GM12873 (cell line): ENCODE data around the gene RRBP1.

Source experiments
- CTCF ChIP-seq: IDR thresholded peaks from 2 replicates; pipeline ENCODE4 v1.5.1; 2012; ENCODE audit warnings: low read depth, mild to moderate bottlenecking, moderate library complexity, low read length, control low read depth; ENCODE audit not compliant: insufficient read depth; ENCODE audit errors: missing control alignments

Gene RRBP1

GRCh38 chr20:17634661-17635331, 47.2 kb downstream of the RRBP1 start:
- no peak for TF ChIP-seq CTCF

GRCh38 chr20:17633850-17634500, 48.1 kb downstream of the RRBP1 start:
- TF ChIP-seq CTCF, result no peak

- TF ChIP-seq CTCF, result no peak
Measured at GRCh38 chr20:17633221-17633849, 48.7 kb downstream of the RRBP1 start.

- no peak for TF ChIP-seq CTCF
Measured at GRCh38 chr20:17631576-17632319, 50.3 kb downstream of the RRBP1 start.

- no peak for TF ChIP-seq CTCF
Measured at GRCh38 chr20:17630806-17631195, 51.2 kb downstream of the RRBP1 start.

GRCh38 chr20:17630151-17630805, 51.8 kb downstream of the RRBP1 start:
- no peak for TF ChIP-seq CTCF
